Measurements from ENCODE around the gene SELENBP1.

SELENBP1 gene

GRCh38 chr1:151315565-151316235 is 56.8 kb downstream of the SELENBP1 start:
- TF ChIP-seq CTCF (IDR thresholded peaks at IDR 0.05) = no peak
- DNase-seq (ENCODE audit: low spot score) = no peak
- H3K4me3 ChIP-seq = no peak overlapping the region
- H3K27ac ChIP-seq = no peak overlapping the region

All from coronary artery (tissue), 2 donors.